Neuron (in vitro differentiated cells): ENCODE data around the gene CEBPZOS.
"Not testable (repeated sequence)": the region's sequence is repeated elsewhere in the genome, so short reads cannot be mapped to it uniquely, and the experiment has no call there.

Experiments used
- H2AFZ ChIP-seq: one replicate; pipeline ENCODE4 v1.6.1; 2013; ENCODE audit warnings: low read depth, mild to moderate bottlenecking, inconsistent platforms, low read length, moderate library complexity
- H3K27me3 ChIP-seq: one replicate; pipeline ENCODE4 v1.6.1; 2013; ENCODE audit warnings: low read length; ENCODE audit not compliant: insufficient read depth
- H3K36me3 ChIP-seq: one replicate; pipeline ENCODE4 v1.6.1; 2013; ENCODE audit warnings: low read length; ENCODE audit not compliant: insufficient read depth
- H3K4me1 ChIP-seq: one replicate; pipeline ENCODE4 v1.6.1; 2013; ENCODE audit warnings: low read length; ENCODE audit not compliant: insufficient read depth
- H3K4me3 ChIP-seq: 2 replicates; pipeline ENCODE4 v1.5.1; 2013; ENCODE audit warnings: mild to moderate bottlenecking, low read length, moderate library complexity
- H3K9me3 ChIP-seq: one replicate; pipeline ENCODE4 v1.6.1; 2013; ENCODE audit warnings: low read length

CEBPZOS gene

GRCh38 chr2:37201766-37202165 is 5.5 kb downstream of the CEBPZOS start:
- no peak overlapping the region for H3K4me3 ChIP-seq
- H2AFZ ChIP-seq = no peak overlapping the region
- H3K36me3 ChIP-seq = peaks cover 41% of the 10 kb centered on the region
- H3K9me3 ChIP-seq = peaks cover 7% of the 10 kb centered on the region
- H3K4me1 ChIP-seq = no peaks in the 10 kb centered on the region
- H3K27me3 ChIP-seq = no peaks in the 10 kb centered on the region

GRCh38 chr2:37203708-37204107 is 7.4 kb downstream of the CEBPZOS start:
- no peak overlapping the region for H3K4me3 ChIP-seq

GRCh38 chr2:37205071-37205661 is 8.9 kb downstream of the CEBPZOS start:
- peaks cover 11% of the 10 kb centered on the region for H3K9me3 ChIP-seq
- not testable (repeated sequence) for H3K4me1 ChIP-seq, H2AFZ ChIP-seq, H3K27me3 ChIP-seq, H3K4me3 ChIP-seq
- H3K36me3 ChIP-seq = peaks cover 62% of the 10 kb centered on the region

More at GRCh38 chr2:37203708-37204107, 7.4 kb downstream of the CEBPZOS start:
- Histone ChIP-seq H3K4me1 (no peaks in the 10 kb centered on the region), H3K9me3 (peaks cover 9% of the 10 kb centered on the region), H3K27me3 (no peaks in the 10 kb centered on the region), H3K36me3 (peaks cover 47% of the 10 kb centered on the region), H2AFZ (no peak overlapping the region)

- H3K4me1 ChIP-seq = no peaks in the 10 kb centered on the region
- H2AFZ ChIP-seq = no peak overlapping the region
- H3K27me3 ChIP-seq = no peaks in the 10 kb centered on the region
- peaks cover 63% of the 10 kb centered on the region for H3K36me3 ChIP-seq
- peaks cover 11% of the 10 kb centered on the region for H3K9me3 ChIP-seq
- H3K4me3 ChIP-seq = no peak overlapping the region
Measured at GRCh38 chr2:37205689-37206341, 9.5 kb downstream of the CEBPZOS start.

- H3K9me3 ChIP-seq = peaks cover 11% of the 10 kb centered on the region
- H3K4me3 ChIP-seq, H3K27me3 ChIP-seq, H2AFZ ChIP-seq, H3K4me1 ChIP-seq: not testable (repeated sequence)
- H3K36me3 ChIP-seq = peaks cover 64% of the 10 kb centered on the region
Measured at GRCh38 chr2:37206760-37207159, 10.5 kb downstream of the CEBPZOS start.

GRCh38 chr2:37211212-37211611 is 14.9 kb downstream of the CEBPZOS start:
- no peaks in the 10 kb centered on the region for H3K27me3 ChIP-seq
- peaks cover 4% of the 10 kb centered on the region for H3K9me3 ChIP-seq
- H2AFZ ChIP-seq = no peak overlapping the region
- peaks cover 83% of the 10 kb centered on the region for H3K36me3 ChIP-seq
- no peak overlapping the region for H3K4me3 ChIP-seq
- H3K4me1 ChIP-seq = no peaks in the 10 kb centered on the region

GRCh38 chr2:37211939-37212338 is 15.6 kb downstream of the CEBPZOS start:
- H3K4me3 ChIP-seq = no peak overlapping the region
- peaks cover 85% of the 10 kb centered on the region for H3K36me3 ChIP-seq
- no peak overlapping the region for H2AFZ ChIP-seq

GRCh38 chr2:37215250-37215649 is 19.0 kb downstream of the CEBPZOS start:
- no peak overlapping the region for H2AFZ ChIP-seq
- H3K27me3 ChIP-seq = no peaks in the 10 kb centered on the region
- peaks cover 81% of the 10 kb centered on the region for H3K36me3 ChIP-seq
- no peaks in the 10 kb centered on the region for H3K9me3 ChIP-seq
- H3K4me1 ChIP-seq = no peaks in the 10 kb centered on the region
- H3K4me3 ChIP-seq = no peak overlapping the region

More at GRCh38 chr2:37211939-37212338, 15.6 kb downstream of the CEBPZOS start:
- Histone ChIP-seq H3K4me1 (no peaks in the 10 kb centered on the region), H3K27me3 (no peaks in the 10 kb centered on the region), H3K9me3 (peaks cover 4% of the 10 kb centered on the region)

- H3K4me1 ChIP-seq = no peaks in the 10 kb centered on the region
- H2AFZ ChIP-seq = no peak overlapping the region
- H3K27me3 ChIP-seq = no peaks in the 10 kb centered on the region
- H3K4me3 ChIP-seq = no peak overlapping the region
- H3K36me3 ChIP-seq = peaks cover 78% of the 10 kb centered on the region
- H3K9me3 ChIP-seq = no peaks in the 10 kb centered on the region
Measured at GRCh38 chr2:37219046-37219445, 22.8 kb downstream of the CEBPZOS start.

GRCh38 chr2:37223131-37223530 is 26.8 kb downstream of the CEBPZOS start:
- H3K36me3 ChIP-seq = peaks cover 69% of the 10 kb centered on the region
- peaks cover 3% of the 10 kb centered on the region for H3K4me1 ChIP-seq
- no peaks in the 10 kb centered on the region for H3K27me3 ChIP-seq
- no peaks in the 10 kb centered on the region for H3K9me3 ChIP-seq
- no peak overlapping the region for H3K4me3 ChIP-seq
- no peak overlapping the region for H2AFZ ChIP-seq

GRCh38 chr2:37224063-37224462 is 27.8 kb downstream of the CEBPZOS start:
- Histone ChIP-seq H3K36me3 (peaks cover 69% of the 10 kb centered on the region), H3K4me1 (peaks cover 3% of the 10 kb centered on the region), H3K9me3 (no peaks in the 10 kb centered on the region), H3K4me3 (no peak overlapping the region), H2AFZ (no peak overlapping the region), H3K27me3 (no peaks in the 10 kb centered on the region)

- peaks cover 61% of the 10 kb centered on the region for H3K36me3 ChIP-seq
- not testable (repeated sequence) for H3K4me3 ChIP-seq, H3K27me3 ChIP-seq, H2AFZ ChIP-seq, H3K9me3 ChIP-seq
- H3K4me1 ChIP-seq = peaks cover 11% of the 10 kb centered on the region
Measured at GRCh38 chr2:37225129-37225528, 28.8 kb downstream of the CEBPZOS start.

- Histone ChIP-seq H3K27me3 (no peaks in the 10 kb centered on the region), H3K4me3 (no peak overlapping the region), H2AFZ (no peak overlapping the region), H3K4me1 (peaks cover 17% of the 10 kb centered on the region), H3K9me3 (no peaks in the 10 kb centered on the region), H3K36me3 (peaks cover 45% of the 10 kb centered on the region)
Measured at GRCh38 chr2:37226863-37227262, 30.6 kb downstream of the CEBPZOS start.

- H3K4me1 ChIP-seq = peaks cover 23% of the 10 kb centered on the region
- no peaks in the 10 kb centered on the region for H3K9me3 ChIP-seq
- peaks cover 29% of the 10 kb centered on the region for H3K36me3 ChIP-seq
- no peak overlapping the region for H3K4me3 ChIP-seq
- H3K27me3 ChIP-seq = no peaks in the 10 kb centered on the region
- H2AFZ ChIP-seq = no peak overlapping the region
Measured at GRCh38 chr2:37228788-37229187, 32.5 kb downstream of the CEBPZOS start.
